ENCODE data around the gene SFMBT2. TPM values are rescaled to one million over a fixed set of nuclear protein-coding genes. Genes with fewer than 3 reads are reported as not detected.

The SFMBT2 gene
- total RNA-seq, 4 donors from 2014 or later: 1.2 to 5.5 (median 3.2) TPM

GRCh38 chr10:7274293-7274692, 136.5 kb downstream of the SFMBT2 start:
- Histone ChIP-seq H3K4me1 (peaks cover under 1% of the 10 kb centered on the region), H3K27ac (no peak overlapping the region), H3K27me3 (no peaks in the 10 kb centered on the region), H3K9me3 (no peaks in the 10 kb centered on the region), H3K36me3 (no peaks in the 10 kb centered on the region), H3K4me3 (no peak overlapping the region)
- TF ChIP-seq POLR2AphosphoS5 (IDR thresholded peaks at IDR 0.05) (no peak), POLR2A (IDR thresholded peaks at IDR 0.05) (no peak), EP300 (IDR thresholded peaks at IDR 0.05) (no peak)
- TF ChIP-seq, protein P1, sequence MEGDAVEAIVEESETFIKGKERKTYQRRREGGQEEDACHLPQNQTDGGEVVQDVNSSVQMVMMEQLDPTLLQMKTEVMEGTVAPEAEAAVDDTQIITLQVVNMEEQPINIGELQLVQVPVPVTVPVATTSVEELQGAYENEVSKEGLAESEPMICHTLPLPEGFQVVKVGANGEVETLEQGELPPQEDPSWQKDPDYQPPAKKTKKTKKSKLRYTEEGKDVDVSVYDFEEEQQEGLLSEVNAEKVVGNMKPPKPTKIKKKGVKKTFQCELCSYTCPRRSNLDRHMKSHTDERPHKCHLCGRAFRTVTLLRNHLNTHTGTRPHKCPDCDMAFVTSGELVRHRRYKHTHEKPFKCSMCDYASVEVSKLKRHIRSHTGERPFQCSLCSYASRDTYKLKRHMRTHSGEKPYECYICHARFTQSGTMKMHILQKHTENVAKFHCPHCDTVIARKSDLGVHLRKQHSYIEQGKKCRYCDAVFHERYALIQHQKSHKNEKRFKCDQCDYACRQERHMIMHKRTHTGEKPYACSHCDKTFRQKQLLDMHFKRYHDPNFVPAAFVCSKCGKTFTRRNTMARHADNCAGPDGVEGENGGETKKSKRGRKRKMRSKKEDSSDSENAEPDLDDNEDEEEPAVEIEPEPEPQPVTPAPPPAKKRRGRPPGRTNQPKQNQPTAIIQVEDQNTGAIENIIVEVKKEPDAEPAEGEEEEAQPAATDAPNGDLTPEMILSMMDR (IDR thresholded peaks at IDR 0.05): no peak
- 94% methylated on average over 2 of the region's 2 CpGs for WGBS
- no peak for DNase-seq (ENCODE audit: low spot score in 2 of 2)

- H3K9me3 ChIP-seq: no peaks in the 10 kb centered on the region
- no peaks in the 10 kb centered on the region for H3K36me3 ChIP-seq
- no peaks in the 10 kb centered on the region for H3K27me3 ChIP-seq
- no peak for DNase-seq (ENCODE audit: low spot score in 2 of 2)
- 89% methylated on average over 4 of the region's 4 CpGs for WGBS
- H3K4me1 ChIP-seq: peaks cover 4% of the 10 kb centered on the region
- no peak for TF ChIP-seq POLR2A (IDR thresholded peaks at IDR 0.05)
- no peak for TF ChIP-seq POLR2AphosphoS5 (IDR thresholded peaks at IDR 0.05)
- TF ChIP-seq, protein P1 (IDR thresholded peaks at IDR 0.05): no peak
- TF ChIP-seq EP300 (IDR thresholded peaks at IDR 0.05): no peak
- H3K4me3 ChIP-seq: no peak overlapping the region
- H3K27ac ChIP-seq: no peak overlapping the region
These were observed 138.8 kb downstream of the SFMBT2 start for GRCh38 chr10:7272008-7272407.

DNA sequence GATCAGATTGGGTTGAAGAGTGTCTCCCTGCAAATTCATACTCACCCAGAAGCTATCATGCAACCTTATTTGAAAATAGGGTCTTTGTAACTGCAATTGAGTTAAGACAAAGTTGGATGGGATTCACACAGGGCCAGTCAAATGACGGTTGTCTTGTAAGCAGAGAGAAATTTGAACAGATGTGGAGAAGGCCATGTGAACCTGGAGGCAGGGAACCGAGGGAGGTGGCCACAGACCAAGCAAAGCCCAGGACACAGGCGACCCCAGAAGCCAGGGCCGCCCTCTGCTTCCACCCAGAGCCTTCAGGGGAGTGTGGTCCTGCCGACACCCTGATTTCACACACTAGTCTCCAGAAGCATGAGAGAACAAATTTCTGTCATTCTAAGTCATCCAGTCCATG, 140.8 kb downstream of the SFMBT2 start:
- WGBS: 74% methylated on average over 5 of the region's 5 CpGs
- Histone ChIP-seq H3K27ac (no peak overlapping the region), H3K27me3 (no peaks in the 10 kb centered on the region), H3K36me3 (no peaks in the 10 kb centered on the region), H3K9me3 (no peaks in the 10 kb centered on the region), H3K4me3 (no peak overlapping the region), H3K4me1 (peaks cover 4% of the 10 kb centered on the region)
- TF ChIP-seq, protein P1 (IDR thresholded peaks at IDR 0.05): no peak
- TF ChIP-seq POLR2A (IDR thresholded peaks at IDR 0.05): no peak
- no peak for TF ChIP-seq EP300 (IDR thresholded peaks at IDR 0.05)
- no peak for TF ChIP-seq POLR2AphosphoS5 (IDR thresholded peaks at IDR 0.05)
- DNase-seq (ENCODE audit: low spot score in 2 of 2): no peak

DNA sequence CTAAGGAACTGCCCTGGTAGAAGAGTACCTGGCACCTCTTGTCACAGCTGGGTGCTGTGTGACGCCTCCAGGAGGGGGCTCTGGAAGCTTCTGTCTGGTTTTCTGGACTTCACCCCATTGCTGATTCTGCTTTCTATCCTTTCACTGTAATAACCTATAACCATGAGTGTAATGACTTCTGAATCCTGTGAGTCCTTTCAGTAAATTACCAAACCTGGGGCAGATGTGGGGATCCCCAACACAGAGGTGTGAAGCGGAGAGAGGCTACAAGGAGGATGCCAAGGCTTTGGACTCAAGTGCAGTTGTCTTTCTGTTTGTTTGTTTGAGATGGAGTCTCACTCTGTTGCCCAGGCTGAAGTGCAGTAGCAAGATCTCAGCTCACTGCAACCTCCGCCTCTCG, 143.7 kb downstream of the SFMBT2 start:
- no peaks in the 10 kb centered on the region for H3K27me3 ChIP-seq
- no peak for DNase-seq (ENCODE audit: low spot score in 2 of 2)
- no peak overlapping the region for H3K27ac ChIP-seq
- no peak for TF ChIP-seq POLR2AphosphoS5 (IDR thresholded peaks at IDR 0.05)
- H3K9me3 ChIP-seq: no peaks in the 10 kb centered on the region
- no peak overlapping the region for H3K4me3 ChIP-seq
- no peaks in the 10 kb centered on the region for H3K36me3 ChIP-seq
- H3K4me1 ChIP-seq: peaks cover 4% of the 10 kb centered on the region
- WGBS: 99% methylated on average over 4 of the region's 4 CpGs

- Histone ChIP-seq H3K9me3 (no peaks in the 10 kb centered on the region), H3K4me3 (no peak overlapping the region), H3K27me3 (no peaks in the 10 kb centered on the region), H3K4me1 (peaks cover 7% of the 10 kb centered on the region), H3K36me3 (no peaks in the 10 kb centered on the region), H3K27ac (no peak overlapping the region)
- 94% methylated on average over 8 of the region's 8 CpGs for WGBS
- no peak for DNase-seq (ENCODE audit: low spot score in 2 of 2)
- no peak for TF ChIP-seq POLR2A (IDR thresholded peaks at IDR 0.05)
- no peak for TF ChIP-seq POLR2AphosphoS5 (IDR thresholded peaks at IDR 0.05)
- TF ChIP-seq, protein P1 (IDR thresholded peaks at IDR 0.05): no peak
- no peak for TF ChIP-seq EP300 (IDR thresholded peaks at IDR 0.05)
These were observed 145.3 kb downstream of the SFMBT2 start for GRCh38 chr10:7265396-7266123.

Measured in suprapubic skin (tissue), 4 donors.